GM18870 (cell line): ENCODE results near the gene PLIN5.

Experiments
- ATAC-seq: cut with Tn5 transposase; IDR thresholded peaks from one replicate; pipeline ENCODE4 v1.9.1; 2021; ENCODE audit warnings: moderate library complexity; ENCODE audit not compliant: unreplicated experiment

PLIN5 gene

GRCh38 chr19:4524808-4525562 lies 10.0 kb downstream of the PLIN5 start:
- ATAC-seq: no peak

DNA sequence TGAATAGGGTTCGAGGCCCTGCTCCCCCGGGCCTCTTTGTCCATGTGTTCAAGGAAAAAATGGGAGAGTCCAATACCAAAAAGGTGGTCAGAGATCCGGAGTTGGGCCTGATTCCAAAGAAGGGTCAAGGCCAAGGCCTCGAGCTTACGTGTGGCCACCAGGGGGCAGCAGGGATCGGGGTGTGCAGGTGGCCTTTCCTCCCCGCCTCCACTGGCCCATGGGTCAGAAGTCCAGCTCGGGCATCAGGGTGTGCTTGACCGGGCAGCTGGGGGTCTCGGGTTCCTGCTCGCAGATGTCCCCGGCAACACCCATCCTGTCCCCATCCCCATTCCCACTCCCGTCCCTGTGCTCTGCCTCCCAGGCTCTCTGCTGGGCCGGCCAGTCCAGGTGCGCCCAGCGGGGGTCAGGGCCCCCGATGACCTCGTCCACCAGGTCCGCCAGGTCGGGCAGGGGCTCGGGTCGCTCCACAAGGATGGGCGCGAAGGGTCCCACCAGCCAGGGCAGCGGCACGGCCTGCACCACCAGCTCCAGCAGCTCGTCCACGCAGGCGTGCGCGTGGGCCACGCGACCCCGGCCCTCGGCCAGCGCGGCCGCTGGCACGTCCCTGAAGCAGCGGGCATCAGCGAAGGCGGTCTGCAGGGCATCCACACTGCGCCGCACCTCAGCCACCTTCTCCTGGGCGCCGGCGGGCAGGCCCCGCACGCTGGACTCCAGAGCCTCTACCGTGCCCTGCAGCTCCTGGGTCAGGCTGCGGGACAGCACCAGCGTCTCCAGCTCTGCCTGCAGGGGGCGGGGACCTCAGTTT lies 11.5 kb downstream of the PLIN5 start:
- no peak for ATAC-seq

- no peak for ATAC-seq
Measured at GRCh38 chr19:4522291-4523002, 12.6 kb downstream of the PLIN5 start.

GRCh38 chr19:4521888-4522242 lies 13.2 kb downstream of the PLIN5 start:
- ATAC-seq: no peak

GRCh38 chr19:4521170-4521887 lies 13.7 kb downstream of the PLIN5 start:
- ATAC-seq: no peak

- ATAC-seq: no peak
Measured at GRCh38 chr19:4519521-4520277, 15.3 kb downstream of the PLIN5 start.

- no peak for ATAC-seq
Measured at GRCh38 chr19:4519172-4519496, 15.9 kb downstream of the PLIN5 start.

- ATAC-seq: no peak
Measured at GRCh38 chr19:4518345-4519171, 16.5 kb downstream of the PLIN5 start, which contains the start of gene PLIN4. Gene PLIN4 (minus strand): TSS chr19:4518486. CDS start chr19:4518272, 214 bp downstream.

GRCh38 chr19:4517451-4518057 lies 17.5 kb downstream of the PLIN5 start:
- ATAC-seq: no peak

GRCh38 chr19:4516939-4517300 lies 18.1 kb downstream of the PLIN5 start:
- ATAC-seq: no peak

- no peak for ATAC-seq
Measured at GRCh38 chr19:4516199-4516938, 18.7 kb downstream of the PLIN5 start.

DNA sequence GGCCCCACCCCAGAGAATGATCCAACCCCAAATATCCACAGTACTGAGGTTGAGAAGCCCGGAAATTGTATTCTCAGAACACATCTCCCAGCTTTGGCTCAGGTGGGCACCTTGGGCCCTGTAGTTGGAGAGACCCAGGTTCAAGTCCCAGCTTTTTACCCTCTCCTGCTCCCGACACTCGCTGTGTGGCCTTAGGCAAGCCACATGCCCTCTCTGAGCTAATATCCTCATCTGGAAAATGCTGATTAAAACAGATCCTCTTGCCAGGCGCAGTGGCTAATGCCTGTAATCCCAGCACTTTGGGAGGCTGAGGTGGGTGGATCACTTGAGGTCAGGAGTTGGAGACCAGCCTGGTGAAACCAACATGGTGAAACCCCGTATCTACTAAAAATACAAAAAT lies 19.3 kb downstream of the PLIN5 start:
- ATAC-seq: no peak

GRCh38 chr19:4513248-4513647 lies 21.8 kb downstream of the PLIN5 start:
- no peak for ATAC-seq

DNA sequence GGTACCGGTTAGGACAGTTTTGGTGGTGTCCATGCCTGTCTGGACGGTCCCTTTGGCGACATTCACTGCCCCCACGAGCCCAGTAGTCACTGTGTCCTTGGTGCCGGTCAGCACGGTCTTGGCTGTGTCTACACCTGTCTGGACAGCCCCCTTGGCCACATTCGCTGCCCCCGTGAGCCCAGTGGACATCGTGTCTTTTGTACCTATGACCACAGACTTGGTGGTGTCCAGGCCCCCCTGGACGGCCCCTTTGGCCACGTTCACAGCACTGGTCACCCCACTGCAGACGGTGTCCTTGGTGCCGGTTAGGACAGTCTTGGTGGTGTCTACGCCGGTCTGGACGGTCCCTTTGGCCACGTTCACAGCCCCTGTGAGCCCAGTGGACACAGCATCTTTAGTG lies 23.0 kb downstream of the PLIN5 start:
- ATAC-seq: no peak

DNA sequence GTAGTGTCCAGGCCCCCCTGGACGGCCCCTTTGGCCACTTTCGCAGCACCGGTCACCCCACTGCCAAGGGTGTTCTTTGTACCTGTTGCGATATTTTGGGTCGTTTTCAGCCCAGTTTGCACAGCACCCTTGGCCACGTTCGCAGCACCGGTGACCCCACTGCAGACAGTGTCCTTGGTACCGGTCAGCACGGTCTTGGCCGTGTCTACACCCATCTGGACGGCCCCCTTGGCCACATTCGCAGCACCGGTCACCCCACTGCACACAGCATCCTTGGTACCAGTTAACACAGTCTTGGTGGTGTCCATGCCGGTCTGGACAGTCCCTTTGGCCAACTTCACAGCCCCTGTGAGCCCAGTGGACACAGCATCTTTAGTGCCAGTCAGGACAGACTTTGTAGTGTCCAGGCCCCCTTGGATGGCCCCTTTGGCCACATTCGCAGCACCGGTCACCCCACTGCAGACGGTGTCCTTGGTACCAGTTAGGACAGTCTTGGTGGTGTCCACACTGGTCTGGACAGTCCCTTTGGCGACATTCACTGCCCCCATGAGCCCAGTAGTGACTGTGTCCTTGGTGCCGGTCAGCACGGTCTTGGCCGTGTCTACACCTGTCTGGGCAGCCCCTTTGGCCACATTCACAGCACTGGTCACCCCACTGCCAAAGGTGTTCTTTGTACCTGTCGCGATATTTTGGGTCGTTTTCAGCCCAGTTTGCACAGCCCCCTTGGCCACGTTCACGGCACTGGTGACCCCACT lies 23.5 kb downstream of the PLIN5 start:
- ATAC-seq: no peak

DNA sequence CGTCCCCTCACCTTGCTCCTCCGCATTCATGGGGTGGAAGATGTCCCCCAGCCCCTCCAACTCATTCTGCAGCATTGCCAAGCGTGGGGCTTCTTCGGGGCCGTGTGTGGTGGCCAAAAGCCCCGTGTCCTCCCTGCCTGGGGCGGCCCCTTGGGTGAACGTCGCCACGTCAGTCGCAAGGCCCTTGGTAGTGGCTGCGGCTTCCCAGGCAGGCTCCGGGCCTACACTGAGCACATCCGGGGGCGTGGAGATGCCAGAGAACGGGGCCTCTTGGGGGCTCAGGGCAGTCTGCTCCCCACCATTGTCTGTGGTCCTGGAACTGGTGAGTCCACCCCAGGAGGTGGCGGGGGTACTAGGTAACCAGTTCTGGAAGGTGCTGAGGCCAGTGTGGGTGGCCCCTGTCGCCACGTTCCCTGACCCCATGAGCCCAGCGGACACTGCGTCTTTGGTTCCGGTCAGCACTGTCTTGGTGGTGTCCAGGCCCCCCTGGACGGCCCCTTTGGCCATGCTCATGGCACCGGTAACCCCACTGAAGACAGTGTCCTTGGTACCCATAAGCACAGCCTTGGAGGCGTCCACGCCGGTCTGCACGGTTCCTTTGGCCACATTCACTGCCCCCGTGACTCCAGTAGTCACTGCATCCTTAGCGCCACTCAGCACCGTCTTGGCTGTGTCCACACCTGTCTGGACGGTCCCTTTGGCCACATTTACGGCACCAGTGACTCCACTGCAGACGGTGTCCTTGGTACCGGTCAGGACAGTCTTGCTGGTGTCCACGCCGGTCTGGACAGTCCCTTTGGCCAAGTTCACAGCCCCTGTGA lies 24.4 kb downstream of the PLIN5 start:
- ATAC-seq: no peak

DNA sequence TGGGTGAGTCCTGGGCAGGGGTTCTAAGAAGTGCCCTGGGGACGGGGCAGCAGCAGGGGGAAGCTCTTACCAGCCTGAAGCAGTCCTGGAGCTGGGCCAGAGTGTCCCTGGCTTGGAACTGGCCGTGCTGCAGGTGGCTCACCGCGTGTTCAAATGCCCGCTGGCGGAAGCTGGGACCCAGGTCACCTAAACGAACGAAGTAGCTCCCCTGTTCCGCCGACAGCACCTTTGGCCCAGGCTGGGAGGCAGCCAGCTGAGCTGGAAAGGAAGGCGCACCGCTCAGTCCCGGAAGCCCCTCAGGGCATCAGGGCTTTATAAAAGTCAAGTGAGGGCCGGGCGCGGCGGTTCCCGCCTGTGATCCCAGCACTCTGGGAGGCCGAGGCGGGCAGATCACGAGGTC lies 26.3 kb downstream of the PLIN5 start:
- ATAC-seq: no peak
